Activated gamma-delta T cell treated with Interleukin-2 at 50 U/mL for 16 hours (primary cell): ENCODE data around the gene SLC41A1.
A peak's percentile ranks its signal among the peaks of the same experiment; 100 is the strongest.

ENCODE experiments used
- DNase-seq: peaks from one replicate; pipeline ENCODE4 v3.0.0-alpha.2; 2020

The SLC41A1 gene

DNA sequence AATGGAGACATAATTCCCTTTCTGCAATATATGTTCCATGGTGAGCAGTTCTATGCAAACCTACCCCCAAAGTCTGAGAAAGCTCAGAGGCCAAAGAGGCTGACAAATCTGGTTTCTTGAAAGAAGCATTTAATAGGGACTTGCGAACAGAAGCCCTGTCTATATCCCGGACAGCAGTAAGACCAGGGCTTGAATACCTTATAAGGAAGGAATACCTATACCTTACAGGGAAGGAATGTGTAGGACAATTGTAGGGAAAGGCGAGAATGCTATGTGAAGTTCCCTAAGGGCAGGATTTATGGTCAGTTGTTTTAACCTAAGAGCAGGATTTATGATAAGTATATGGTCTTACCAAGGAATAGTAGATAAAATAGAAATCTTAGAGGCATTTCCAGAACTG lies 5.0 kb upstream of the SLC41A1 start:
- no peak for DNase-seq

DNA sequence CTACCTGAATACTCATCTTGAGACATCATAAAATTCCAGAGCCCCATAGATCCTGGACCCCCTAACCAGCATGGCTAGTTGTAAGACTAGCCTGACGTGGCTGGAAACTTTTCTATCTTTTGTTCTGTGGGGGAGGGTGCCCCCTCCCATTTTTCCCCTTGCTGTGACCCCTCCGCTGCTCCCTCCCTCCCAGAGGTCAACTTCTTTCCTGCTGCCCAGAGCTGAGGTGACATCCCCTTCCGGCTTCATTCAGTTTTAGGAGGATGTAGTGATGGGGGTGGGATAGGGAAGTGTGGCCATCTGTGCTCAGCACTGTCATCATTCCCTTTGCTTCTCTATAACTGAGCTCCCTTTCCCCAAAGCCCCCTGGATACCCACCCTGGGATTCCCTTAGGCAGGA lies 4.4 kb upstream of the SLC41A1 start:
- DNase-seq = no peak

DNA sequence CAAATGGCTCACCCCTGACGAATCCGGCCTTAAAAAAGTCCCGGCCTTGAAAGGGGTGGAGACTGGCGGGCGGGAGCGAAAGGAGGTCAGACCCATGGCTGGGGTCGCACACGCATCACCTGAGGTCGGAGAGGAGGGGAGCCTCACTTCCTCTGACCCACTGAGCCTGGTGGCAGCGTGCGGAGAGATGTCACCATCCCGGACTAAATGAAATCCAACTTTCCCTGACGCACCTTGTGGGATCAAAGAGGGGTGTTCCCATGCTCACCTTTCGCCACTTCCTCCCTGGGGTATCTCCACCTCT lies 709 bp upstream of the SLC41A1 start:
- DNase-seq = no peak

DNA sequence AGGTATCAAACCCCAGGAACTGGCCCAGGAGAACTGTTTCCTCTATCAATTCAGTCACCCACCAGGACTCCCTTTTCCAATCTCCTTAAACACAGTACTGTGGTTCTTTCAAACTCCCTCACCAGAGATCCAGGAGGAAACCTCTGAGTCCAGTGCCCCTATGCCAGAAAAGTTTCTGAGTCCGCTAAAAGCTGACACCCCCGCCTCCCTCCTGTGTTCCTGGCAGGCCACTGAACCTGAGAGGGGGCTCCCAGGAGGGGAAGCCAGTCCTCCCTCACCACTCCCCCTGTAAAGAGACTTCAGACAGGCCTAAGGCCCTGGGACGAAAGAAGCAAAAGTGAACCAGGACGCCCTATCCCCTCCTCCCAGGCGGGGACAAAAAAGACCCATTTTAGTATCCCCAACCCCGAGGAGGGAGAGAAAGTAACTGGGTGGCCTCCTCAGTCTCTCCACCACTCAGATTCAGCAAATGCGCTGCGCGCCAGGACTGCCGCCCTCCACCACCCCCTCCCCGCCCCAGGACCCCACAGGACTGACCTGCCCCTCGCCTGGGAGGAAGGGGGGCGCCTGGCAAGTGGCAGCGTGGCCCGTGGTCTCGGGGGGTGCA lies 624 bp downstream of the SLC41A1 start:
- peak; percentile 8 for DNase-seq

DNA sequence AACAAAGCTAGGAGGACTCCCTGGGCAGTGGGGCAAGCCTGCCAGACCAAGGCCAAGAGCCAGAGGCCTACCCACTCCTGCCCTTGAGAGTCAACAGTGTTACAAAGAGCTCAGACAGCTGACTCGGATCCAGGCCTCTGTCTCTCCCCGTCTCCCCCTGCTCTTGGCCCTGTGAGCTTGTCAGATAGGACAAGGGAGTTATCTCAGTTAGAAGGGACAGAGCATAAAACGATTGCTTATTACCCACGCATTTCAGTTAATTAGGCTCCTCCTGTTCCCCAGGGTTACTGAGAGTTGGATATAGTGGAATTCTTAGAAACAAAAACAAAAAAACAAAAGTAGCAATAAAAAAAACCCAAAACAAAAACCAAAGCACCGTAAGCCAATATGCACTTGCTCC lies 1.3 kb downstream of the SLC41A1 start:
- DNase-seq = no peak

DNA sequence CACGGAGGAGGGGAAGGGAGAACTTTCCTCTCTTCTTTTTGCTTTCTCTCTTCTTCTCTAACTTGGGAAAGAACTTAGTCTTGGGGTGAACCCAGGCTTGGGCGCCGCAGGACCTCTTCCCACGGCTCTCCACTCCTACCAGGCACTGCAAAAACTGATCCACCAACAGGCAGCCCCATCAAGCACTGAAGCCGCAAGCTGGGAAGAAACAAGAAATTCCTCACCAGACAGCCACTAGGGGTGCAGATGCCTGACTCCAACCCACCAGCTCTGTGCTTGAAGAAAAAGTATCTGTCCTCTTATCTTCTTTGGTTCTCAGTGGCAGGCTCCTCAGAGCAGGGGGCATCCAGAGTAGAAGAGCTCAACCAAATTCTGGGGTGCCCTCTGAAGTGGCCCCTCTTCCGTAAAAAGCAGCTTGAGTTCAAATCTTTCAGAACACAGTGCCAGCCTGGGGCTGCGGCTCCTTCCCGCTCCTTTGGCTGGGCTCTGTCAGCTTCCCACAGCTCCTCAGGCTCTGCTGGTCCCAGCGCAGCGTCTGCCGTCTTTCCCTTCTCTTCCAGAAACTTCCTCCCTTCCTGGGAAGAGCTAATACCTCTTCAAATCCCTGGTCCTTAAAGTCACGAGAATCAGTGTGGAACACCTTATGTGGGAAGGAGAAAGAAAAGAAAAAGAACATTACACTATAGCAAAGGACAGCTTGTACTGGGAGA lies 2.4 kb downstream of the SLC41A1 start:
- no peak for DNase-seq

DNA sequence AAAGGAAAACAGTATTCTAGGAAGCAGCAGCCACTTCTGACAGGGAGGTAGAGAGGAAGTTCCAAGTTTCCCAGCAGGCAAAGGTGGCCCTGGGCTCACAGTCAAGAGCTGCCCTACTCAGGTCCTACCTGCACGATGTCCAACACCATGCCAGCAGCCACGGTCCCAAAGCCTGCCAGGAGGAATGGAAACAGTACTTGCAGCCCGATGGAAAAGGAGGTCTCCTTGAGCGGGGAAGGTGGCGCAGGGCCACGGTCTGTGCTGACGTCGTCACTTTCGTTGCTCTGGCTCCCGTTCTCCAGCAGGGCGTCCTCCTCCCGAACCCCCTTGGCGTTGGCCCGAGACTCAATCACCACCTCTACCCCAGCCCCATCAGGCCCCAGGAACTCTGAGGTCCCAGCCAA lies 3.1 kb downstream of the SLC41A1 start:
- no peak for DNase-seq

DNA sequence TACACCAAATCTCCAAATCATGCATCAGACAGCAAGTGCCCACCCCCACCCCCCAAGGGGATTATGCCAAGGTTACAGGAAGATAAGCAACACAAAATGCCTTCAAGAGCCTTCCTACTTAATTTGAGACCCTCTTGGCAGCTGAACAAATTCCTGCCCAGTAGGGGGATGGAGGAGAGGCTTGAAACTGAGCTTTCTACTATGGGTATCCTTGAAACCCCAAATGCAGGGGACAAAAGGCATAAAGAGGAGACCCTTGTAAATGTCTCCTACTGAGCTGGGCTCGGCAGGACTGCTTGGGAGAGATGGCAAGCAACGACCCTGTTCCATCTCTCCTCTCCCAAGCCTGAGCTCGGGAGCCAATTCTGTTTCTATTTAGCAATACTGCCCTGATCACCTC lies 3.5 kb downstream of the SLC41A1 start:
- DNase-seq = no peak

DNA sequence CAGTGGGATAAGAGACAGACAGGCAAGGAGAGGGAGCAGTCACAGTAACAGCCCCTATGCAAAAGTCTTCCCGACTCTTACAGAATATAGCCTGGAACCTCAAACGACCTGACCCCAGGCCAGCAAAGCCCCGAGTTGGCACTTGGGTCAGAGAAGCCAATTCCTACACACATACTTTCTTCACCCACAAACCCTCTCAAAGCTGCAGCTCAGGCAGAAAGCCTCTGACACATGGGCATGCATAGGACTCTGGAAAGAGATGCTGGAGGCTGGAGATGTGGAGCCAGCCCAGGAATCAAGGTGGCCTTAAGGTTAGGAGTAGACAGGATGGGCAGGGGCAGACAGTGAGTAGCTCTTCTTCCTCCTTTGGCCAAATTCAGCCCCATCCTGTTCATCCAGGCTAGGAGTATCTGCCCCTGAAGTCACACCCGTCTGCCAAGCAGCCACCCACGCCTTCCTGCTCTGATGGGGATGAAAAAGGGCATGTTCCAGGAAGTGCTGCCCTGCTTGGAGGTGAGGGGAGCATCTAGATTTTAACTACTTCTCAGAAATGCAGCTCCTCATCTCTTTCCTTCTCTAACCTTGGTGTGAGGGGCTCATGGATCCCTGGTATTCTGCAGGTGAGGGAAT lies 7.8 kb downstream of the SLC41A1 start:
- no peak for DNase-seq

DNA sequence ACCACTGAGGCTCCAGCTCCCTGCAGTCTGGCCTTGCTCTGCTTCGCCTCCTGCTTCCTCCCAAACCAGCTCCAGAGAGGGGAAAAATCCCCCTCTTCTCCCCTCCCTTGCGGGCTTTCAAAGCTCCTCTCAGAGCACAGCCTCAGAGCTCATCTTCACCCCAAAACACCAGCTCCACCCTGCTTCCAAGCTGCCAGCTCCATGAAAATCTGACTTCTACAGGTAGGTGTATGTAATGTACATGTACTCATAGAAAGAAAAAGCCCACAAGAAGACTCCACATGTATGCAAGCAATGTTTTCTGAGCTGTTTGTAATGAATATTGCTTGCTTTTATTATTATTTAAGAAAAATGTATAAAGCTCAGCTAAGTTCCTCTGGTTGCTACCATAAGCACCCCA lies 8.4 kb downstream of the SLC41A1 start:
- no peak for DNase-seq

DNA sequence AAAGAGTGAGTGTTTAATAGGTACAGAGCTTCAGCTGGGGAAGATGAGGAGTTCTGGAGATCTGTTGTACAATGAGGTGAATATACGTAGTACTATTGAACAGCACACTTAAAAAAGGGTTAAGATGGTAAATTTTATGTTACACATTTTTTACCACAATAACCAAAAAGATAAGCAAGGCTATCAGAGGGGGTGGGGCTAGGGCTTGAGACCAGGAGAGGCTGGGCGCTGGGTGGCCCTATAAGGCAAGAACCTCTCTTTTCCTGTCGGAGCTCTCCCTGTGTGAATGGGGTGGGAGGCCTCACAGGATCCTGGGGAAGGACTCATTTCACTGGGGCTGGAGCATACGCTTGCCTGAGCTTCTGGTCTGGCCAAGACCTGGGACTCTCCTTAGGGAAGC lies 9.0 kb downstream of the SLC41A1 start:
- no peak for DNase-seq

DNA sequence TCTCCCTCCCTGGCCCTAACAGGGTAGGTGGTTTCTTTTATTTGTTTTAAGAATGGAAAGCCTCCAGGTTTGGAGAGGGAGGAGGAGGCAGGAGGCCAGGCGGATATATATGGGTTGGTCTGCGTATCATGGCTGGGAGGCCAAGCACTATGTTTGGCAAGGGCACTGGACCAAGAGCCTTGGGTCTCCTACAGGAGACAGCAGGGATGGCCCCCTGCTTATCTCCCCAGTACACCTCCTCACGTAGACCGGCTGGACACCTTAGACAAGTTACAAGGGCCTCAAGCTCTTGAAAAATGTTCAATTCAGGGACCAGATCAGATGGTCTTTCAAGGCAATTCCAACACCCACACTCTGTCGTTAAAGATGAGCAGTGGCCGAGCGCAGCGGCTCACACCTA lies 10.9 kb downstream of the SLC41A1 start:
- DNase-seq = no peak

DNA sequence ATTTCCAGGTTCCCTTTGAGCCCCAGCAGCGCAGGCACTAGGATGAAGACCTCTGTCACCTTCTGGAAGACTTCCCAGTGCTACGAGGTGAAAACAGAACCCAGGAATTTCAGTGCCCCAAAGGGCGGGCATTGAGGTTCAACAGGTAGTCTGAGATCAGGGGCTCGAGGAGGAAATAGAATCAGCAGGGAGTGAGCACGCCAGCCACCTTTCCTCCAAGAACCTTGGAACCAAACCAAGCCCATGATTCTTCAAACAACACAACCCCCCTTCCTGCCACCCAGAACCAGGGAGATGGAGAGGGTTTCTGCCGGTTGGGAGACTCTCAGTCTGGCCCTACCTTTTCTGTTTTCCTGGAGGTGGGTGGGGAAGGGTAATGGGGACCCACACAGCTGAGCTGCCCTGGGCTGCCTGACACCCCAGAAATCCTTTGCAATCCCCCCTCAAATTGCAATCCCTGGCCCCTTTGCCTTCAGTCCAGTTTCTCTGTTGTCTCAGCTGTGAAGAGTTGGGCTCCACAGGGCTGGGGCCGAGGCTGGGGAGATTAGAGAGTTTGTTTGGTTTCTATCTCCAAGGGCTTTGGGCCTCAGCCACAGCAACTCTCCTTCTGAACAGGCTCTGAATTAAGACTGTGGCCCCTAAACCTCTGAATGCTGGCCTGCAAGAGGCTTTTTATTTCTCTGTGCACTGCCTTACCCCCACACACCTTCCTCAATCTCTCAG lies 11.9 kb downstream of the SLC41A1 start:
- no peak for DNase-seq

DNA sequence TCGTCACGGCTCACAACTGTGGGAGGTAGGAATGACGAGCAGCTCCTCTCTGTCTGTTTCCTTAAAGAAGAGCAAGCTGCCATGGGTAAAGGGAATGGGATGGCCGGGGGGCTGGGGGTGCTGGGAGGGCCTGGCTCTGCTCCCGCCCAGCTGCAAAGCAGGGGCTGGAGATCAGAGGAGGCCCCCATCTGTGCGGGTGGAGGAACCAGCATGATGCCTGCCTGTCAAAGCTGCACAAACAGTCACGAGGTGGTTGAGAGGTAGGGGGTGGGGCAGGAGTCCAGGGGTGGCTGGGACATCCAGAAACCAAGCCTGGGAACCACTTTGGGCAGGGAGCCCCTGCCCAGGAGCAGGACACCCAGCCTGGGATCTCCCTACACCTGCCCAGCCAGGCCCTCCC lies 12.6 kb downstream of the SLC41A1 start:
- DNase-seq = no peak

DNA sequence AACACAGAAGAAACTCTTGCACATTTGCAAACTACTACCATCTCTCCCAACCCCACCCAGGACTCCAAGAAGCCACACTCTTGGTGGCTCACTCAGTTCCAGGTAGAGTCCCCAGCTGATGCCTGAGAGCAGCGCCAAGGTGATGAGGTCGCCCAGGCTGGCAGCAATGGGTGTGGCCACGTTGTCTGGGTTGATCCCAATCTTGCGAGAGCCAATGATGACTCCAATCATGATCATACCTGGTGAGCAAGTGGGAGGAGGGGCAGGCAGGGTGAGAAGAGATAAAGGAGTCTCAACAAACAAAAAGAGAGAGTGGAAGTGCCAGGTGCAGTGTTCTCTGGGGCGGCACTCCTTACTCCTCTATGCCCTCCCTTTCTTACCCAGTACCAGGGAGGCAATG lies 14.4 kb downstream of the SLC41A1 start:
- DNase-seq = no peak

DNA sequence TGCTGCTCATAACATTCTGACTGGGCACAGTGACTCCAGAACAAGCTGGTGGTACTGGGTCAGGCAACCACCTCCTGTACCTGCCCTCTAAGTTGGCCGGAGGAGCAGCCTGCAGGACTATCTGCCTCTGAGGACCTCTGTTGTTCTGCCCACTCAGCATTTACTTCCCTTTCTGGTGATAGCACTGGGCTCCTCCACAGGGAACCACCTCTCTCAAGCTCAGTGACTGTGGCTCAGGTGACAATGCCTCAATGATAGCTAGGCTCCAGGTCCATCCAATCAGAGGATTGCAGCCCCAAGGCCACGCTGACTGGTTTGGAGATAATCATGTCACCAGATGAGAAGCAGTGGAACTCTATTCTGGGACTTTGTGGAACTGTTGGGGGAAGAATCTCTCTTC lies 15.8 kb downstream of the SLC41A1 start:
- DNase-seq = no peak

DNA sequence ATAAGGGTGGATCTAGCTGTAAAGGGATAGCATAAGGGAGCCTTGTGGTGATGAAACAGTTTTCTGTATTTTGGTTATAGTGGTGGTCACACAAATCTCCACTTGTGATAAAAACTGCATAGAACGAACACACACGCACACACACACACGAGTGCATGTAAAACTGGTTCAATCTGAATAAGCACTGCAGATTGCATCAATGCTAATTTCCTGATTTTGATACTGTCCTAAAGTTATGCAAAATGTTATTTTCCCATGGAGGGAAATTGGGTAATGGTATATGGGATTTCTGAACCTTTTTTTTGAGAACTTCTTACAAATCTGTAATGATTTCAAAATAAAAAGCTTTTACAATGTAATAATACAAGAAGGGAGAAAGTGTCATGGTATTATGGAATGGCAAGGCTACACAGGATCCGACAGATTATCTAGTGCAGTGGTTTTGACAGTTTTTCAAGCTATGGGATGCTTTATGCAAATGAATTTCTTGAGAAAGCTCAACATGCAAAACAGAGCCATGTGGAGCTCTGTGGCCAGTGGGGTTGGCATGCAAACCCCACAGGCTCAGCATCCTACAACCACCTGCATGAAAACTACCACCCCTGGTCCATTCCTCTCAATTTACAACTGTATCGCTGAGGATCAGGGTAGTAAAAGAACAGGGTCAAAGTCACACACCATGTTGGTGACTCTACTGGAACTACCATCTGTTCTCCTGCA lies 18.8 kb downstream of the SLC41A1 start:
- no peak for DNase-seq

DNA sequence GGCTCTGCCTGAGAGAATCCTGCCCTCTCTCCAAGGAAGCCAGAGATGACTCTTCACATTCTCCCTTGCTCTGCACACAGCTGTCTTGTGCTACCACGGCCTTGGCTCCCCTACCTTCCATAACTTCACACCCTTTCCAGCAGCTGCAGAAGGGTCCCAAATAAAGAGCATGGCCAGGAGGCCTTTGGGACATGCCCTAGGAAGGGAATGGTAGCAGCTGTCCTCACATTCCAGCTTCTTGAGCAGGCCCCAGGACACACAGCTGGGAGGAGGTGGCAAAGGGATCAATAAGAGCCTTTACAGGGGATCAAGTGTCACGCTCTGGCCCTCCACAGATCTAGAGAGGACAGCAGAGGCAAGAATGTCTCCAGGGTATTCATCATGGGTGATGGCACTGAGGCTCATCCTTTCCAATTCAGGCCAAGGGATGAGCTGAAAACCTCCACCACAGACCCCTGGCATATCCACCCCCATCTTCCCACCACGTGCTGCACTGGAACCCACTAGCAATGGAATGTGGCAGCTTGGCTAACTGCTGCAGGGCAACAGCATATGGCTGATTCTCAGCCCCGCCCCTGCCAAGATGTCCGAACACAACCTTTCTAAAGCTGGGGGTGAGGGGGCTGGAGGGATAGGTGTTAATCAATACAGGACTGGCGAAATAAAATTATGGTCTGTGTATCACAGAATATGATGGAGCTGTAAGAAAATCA lies 19.9 kb downstream of the SLC41A1 start:
- no peak for DNase-seq

DNA sequence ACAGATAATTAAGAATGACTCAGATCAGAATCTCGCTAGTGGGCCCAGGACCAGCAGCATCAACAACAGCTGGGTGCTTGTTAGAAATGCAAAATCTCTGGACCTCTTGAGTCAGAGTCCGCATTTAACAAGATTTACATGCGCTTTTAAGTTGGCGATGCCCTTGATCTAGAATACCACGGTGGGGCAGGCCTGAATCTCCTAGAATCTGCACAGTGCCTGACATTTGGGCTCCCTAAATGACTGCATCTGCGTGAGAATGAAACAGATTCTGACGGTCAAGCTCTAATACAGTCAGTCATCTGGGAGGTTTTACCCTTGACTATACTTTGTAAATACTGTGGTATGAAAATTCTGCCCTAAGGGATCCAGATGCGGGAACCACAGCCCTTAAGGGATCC lies 20.5 kb downstream of the SLC41A1 start:
- no peak for DNase-seq

DNA sequence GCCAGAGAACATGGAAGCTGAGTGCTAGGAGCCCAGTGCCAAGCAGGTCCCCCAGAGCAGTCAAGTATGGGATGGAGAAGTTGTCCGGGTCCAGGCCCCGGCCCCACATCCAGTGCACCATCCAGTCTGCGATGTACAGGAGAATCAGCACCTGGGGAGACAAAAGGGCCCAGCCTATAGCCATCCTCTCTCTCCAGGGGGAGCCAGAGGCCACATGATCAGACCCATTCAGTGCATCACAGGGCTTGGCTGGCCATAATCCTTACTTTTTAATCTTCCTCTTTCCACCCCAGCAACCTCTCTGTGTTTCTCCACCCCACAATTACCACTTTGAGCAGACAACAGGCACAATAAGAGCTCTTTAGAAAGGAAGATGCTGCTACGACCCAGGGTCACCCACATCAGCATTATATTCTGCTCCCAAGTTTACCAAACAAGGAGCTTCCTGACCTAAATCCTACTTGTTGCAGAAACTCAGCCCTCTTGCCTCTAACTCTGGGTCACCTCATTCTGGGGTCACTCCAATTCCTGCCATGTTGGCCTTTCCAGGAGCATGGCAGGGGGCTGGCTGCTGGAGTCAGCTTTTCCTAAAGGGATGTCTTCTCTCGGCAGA lies 21.3 kb downstream of the SLC41A1 start:
- peak; percentile 60 for DNase-seq

DNA sequence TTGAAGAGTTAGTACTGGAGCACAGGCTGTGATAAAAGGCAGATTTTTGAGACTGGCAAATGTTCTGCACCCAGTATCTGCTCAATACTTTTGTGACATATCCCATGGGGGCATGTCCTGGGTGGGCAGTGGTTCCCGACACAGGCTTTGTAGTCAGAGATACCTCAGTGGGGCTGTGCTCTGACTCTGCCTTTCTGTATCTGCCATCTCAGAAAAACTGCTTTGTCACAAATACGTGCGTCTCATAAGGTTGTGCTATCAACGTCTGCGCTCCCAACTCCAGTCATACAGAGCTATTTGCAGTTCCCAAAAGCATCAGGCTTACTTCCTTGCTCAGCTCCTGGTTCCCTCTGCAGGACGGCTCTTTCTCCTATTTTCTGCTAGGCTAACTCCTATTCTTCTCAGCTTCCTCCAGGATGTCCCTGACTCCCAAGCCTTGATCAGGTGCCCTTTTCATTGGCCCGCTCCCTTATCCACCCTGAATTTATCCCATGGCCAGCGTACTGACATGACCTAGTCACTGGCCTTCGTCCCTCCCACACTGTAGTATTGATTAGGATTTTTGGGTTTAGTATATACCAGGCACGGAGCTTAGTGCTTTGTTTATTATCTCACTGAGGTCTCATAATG lies 25.6 kb downstream of the SLC41A1 start:
- DNase-seq = no peak

DNA sequence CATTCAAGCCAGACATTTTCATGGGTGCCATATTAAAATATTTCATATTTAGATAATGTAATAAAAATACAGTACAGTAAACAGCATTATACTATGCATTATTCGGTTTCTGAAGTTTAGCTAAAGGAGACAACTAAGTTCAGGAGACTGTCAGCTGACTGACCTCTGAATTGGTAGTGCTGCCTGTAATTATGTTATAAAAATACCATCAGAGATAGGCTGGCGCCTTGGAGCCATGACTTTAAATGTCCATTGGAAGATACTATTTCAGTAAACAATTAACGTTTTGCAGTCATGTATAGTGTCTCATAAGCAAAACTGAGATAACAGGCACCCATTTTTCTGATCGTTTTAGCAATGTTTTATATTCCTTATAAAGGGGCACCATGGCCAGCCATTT lies 26.4 kb downstream of the SLC41A1 start:
- DNase-seq = no peak
